WERI-Rb-1 (cell line): ENCODE data around the gene FAM184A.
"Not testable (repeated sequence)": the region's sequence is repeated elsewhere in the genome, so short reads cannot be mapped to it uniquely, and the experiment has no call there.

Experiments
- DNase-seq: peaks from one replicate; pipeline ENCODE4 v3.0.0-alpha.2; 2020
- H3K27ac ChIP-seq: fragments of 250-450 bp; sonication (Bioruptor Pico); 2 replicates; pipeline ENCODE4 v1.5.1; 2020; ENCODE audit warnings: mild to moderate bottlenecking, moderate library complexity
- H3K27me3 ChIP-seq: fragments of 250-450 bp; sonication (Bioruptor Pico); 2 replicates; pipeline ENCODE4 v1.5.1; 2021; ENCODE audit warnings: mild to moderate bottlenecking, low read depth, moderate library complexity; ENCODE audit not compliant: insufficient read depth, severe bottlenecking
- H3K36me3 ChIP-seq: fragments of 250-450 bp; sonication (Bioruptor Pico); 2 replicates; pipeline ENCODE4 v1.5.1; 2020; ENCODE audit warnings: mild to moderate bottlenecking, moderate library complexity
- H3K4me3 ChIP-seq: 2 replicates; pipeline ENCODE4 v1.5.1; 2011; ENCODE audit warnings: low read depth, mild to moderate bottlenecking, control low read depth, low read length
- H3K9me3 ChIP-seq: fragments of 250-450 bp; sonication (Bioruptor Pico); 2 replicates; pipeline ENCODE4 v1.5.1; 2021; ENCODE audit warnings: mild to moderate bottlenecking, moderate library complexity; ENCODE audit not compliant: severe bottlenecking
- CTCF ChIP-seq: IDR thresholded peaks from 2 replicates; pipeline ENCODE4 v1.5.1; 2011; ENCODE audit warnings: low read depth, mild to moderate bottlenecking, control low read depth, inconsistent platforms, low read length

The FAM184A gene

GRCh38 chr6:119012521-119012920, 65.9 kb downstream of the FAM184A start:
- no peak for DNase-seq
- no peak for TF ChIP-seq CTCF
- H3K36me3 ChIP-seq: peaks cover 5% of the 10 kb centered on the region
- no peak overlapping the region for H3K4me3 ChIP-seq
- no peaks in the 10 kb centered on the region for H3K9me3 ChIP-seq
- H3K27ac ChIP-seq: no peak overlapping the region
- no peaks in the 10 kb centered on the region for H3K27me3 ChIP-seq

GRCh38 chr6:119009266-119009665, 69.2 kb downstream of the FAM184A start:
- not testable (repeated sequence) for H3K4me3 ChIP-seq, H3K27me3 ChIP-seq, H3K9me3 ChIP-seq, H3K27ac ChIP-seq, DNase-seq, H3K36me3 ChIP-seq

GRCh38 chr6:119006974-119007373, 71.5 kb downstream of the FAM184A start:
- no peaks in the 10 kb centered on the region for H3K27me3 ChIP-seq
- no peaks in the 10 kb centered on the region for H3K9me3 ChIP-seq
- no peak for TF ChIP-seq CTCF
- peaks cover 4% of the 10 kb centered on the region; the same call in 1 of the 2 replicates for H3K36me3 ChIP-seq
- no peak overlapping the region for H3K27ac ChIP-seq
- DNase-seq: no peak
- no peak overlapping the region for H3K4me3 ChIP-seq

GRCh38 chr6:119002069-119002468, 76.4 kb downstream of the FAM184A start:
- Histone ChIP-seq H3K36me3 (no peaks in the 10 kb centered on the region), H3K4me3 (no peak overlapping the region), H3K9me3 (no peaks in the 10 kb centered on the region), H3K27ac (no peak overlapping the region), H3K27me3 (no peaks in the 10 kb centered on the region)
- no peak for DNase-seq
- TF ChIP-seq CTCF: no peak

- H3K9me3 ChIP-seq: no peaks in the 10 kb centered on the region
- no peak overlapping the region for H3K4me3 ChIP-seq
- no peak for TF ChIP-seq CTCF
- no peaks in the 10 kb centered on the region for H3K36me3 ChIP-seq
- H3K27me3 ChIP-seq: no peaks in the 10 kb centered on the region
- DNase-seq: no peak
- no peak overlapping the region for H3K27ac ChIP-seq
Observed at GRCh38 chr6:118999494-119000040, 78.9 kb downstream of the FAM184A start.

- H3K36me3 ChIP-seq, H3K9me3 ChIP-seq, H3K4me3 ChIP-seq, H3K27ac ChIP-seq, DNase-seq, H3K27me3 ChIP-seq: not testable (repeated sequence)
Observed at GRCh38 chr6:118997426-118997825, 81.0 kb downstream of the FAM184A start.

GRCh38 chr6:118996289-118996820, 82.1 kb downstream of the FAM184A start:
- no peak overlapping the region for H3K4me3 ChIP-seq
- no peaks in the 10 kb centered on the region for H3K9me3 ChIP-seq
- DNase-seq: no peak
- no peak for TF ChIP-seq CTCF
- no peaks in the 10 kb centered on the region for H3K36me3 ChIP-seq
- no peaks in the 10 kb centered on the region for H3K27me3 ChIP-seq
- H3K27ac ChIP-seq: no peak overlapping the region
